Globus pallidus (tissue), 1 donor: ENCODE measurements around the gene YWHAQ.
"Not testable (repeated sequence)": the region's sequence is repeated elsewhere in the genome, so short reads cannot be mapped to it uniquely, and the experiment has no call there.

Experiments used
- DNase-seq: peaks from one replicate; pipeline ENCODE4 v3.0.0-alpha.2; 2015; ENCODE audit warnings: low spot score

The YWHAQ gene

GRCh38 chr2:9594366-9595054 is 36.3 kb downstream of the YWHAQ start:
- DNase-seq: no peak

- no peak for DNase-seq
Measured at GRCh38 chr2:9593925-9594324, 36.9 kb downstream of the YWHAQ start.

- no peak for DNase-seq
Measured at GRCh38 chr2:9592699-9593098, 38.1 kb downstream of the YWHAQ start.

- DNase-seq: no peak
Measured at GRCh38 chr2:9590641-9591040, 40.2 kb downstream of the YWHAQ start.

GRCh38 chr2:9586465-9586864 is 44.3 kb downstream of the YWHAQ start:
- no peak for DNase-seq

- DNase-seq: no peak
Measured at GRCh38 chr2:9585486-9585885, 45.3 kb downstream of the YWHAQ start.

GRCh38 chr2:9584902-9585301 is 45.9 kb downstream of the YWHAQ start:
- DNase-seq: not testable (repeated sequence)

- DNase-seq: no peak
Measured at GRCh38 chr2:9582624-9583023, 48.2 kb downstream of the YWHAQ start.

GRCh38 chr2:9578467-9579235 is 52.1 kb downstream of the YWHAQ start:
- DNase-seq: no peak

GRCh38 chr2:9574331-9574730 is 56.5 kb downstream of the YWHAQ start:
- DNase-seq: no peak

- DNase-seq: no peak
Measured at GRCh38 chr2:9573840-9574239, 57.0 kb downstream of the YWHAQ start.

- DNase-seq: no peak
Measured at GRCh38 chr2:9573013-9573720, 57.6 kb downstream of the YWHAQ start.

- DNase-seq: no peak
Measured at GRCh38 chr2:9570182-9571060, 60.4 kb downstream of the YWHAQ start.

GRCh38 chr2:9565436-9566153 is 65.2 kb downstream of the YWHAQ start:
- DNase-seq: peak; percentile 52

GRCh38 chr2:9560628-9561027 is 70.2 kb downstream of the YWHAQ start:
- DNase-seq: no peak

- DNase-seq: no peak
Measured at GRCh38 chr2:9558948-9559381, 71.8 kb downstream of the YWHAQ start.

GRCh38 chr2:9556121-9556743 is 74.6 kb downstream of the YWHAQ start:
- DNase-seq: no peak

- peak; percentile 90 for DNase-seq
Measured at GRCh38 chr2:9555297-9556120, 75.3 kb downstream of the YWHAQ start, which contains the start of gene ADAM17. ADAM17 (minus strand) TSS chr2:9555830; CDS start chr2:9555605, 225 bp downstream.

GRCh38 chr2:9554921-9555296 is 75.9 kb downstream of the YWHAQ start:
- DNase-seq: no peak
